ENCODE data around the gene DLL3. TPM values are rescaled to one million over a fixed set of nuclear protein-coding genes. Genes with fewer than 3 reads are reported as not detected.

DLL3 gene
- polyA plus RNA-seq, 1 donor from 2014 or later, result 35.5 TPM

GRCh38 chr19:39497701-39497995 lies 1.1 kb upstream of the DLL3 start:
- TF ChIP-seq TAF1 (IDR thresholded peaks at IDR 0.05; ENCODE audit: low read depth) (no peak), REST (IDR thresholded peaks at IDR 0.05; ENCODE audit: borderline replicate concordance) (no peak), CTCF (IDR thresholded peaks at IDR 0.05; ENCODE audit: poor library complexity, severe bottlenecking) (no peak), SMC3 (conservative IDR thresholded peaks at IDR 0.05; ENCODE audit: poor library complexity) (no peak), EP300 (conservative IDR thresholded peaks at IDR 0.05; ENCODE audit: poor library complexity, severe bottlenecking) (no peak), POLR2AphosphoS5 (IDR thresholded peaks at IDR 0.05) (no peak), RAD21 (conservative IDR thresholded peaks at IDR 0.05) (no peak), EZH2 (IDR thresholded peaks at IDR 0.05; ENCODE audit: borderline replicate concordance, insufficient read depth, low read length, poor library complexity, severe bottlenecking) (no peak), MXI1 (conservative IDR thresholded peaks at IDR 0.05; ENCODE audit: poor library complexity, severe bottlenecking) (no peak)
- Histone ChIP-seq H4K20me1 (ENCODE audit: insufficient read depth) (no peaks in the 10 kb centered on the region), H3K4me3 (ENCODE audit: low read length) (peak overlapping the region; percentile 54), H3K79me2 (replicated peaks; ENCODE audit: insufficient read depth, low read length) (peaks cover 5% of the 10 kb centered on the region), H3K4me2 (ENCODE audit: low read length) (no peak overlapping the region), H3K9me2 (ENCODE audit: insufficient read depth, low read length) (no peaks in the 10 kb centered on the region), H3K36me3 (ENCODE audit: insufficient read depth, low read length) (no peaks in the 10 kb centered on the region), H3K27me3 (ENCODE audit: insufficient read depth, low read depth, low read length) (peaks cover 10% of the 10 kb centered on the region), H3K27ac (ENCODE audit: low read length) (no peak overlapping the region), H2AFZ (ENCODE audit: low read depth, low read length) (no peak overlapping the region), H3K9ac (ENCODE audit: low read length) (peak overlapping the region; percentile 46), H3K9me3 (ENCODE audit: low read length) (no peaks in the 10 kb centered on the region), H3F3A (ENCODE audit: insufficient read depth, low read length, poor library complexity, severe bottlenecking) (no peaks in the 10 kb centered on the region)

- Histone ChIP-seq H2AFZ (ENCODE audit: low read depth, low read length) (peak overlapping the region; percentile 46), H3K27me3 (ENCODE audit: insufficient read depth, low read depth, low read length) (peaks cover 10% of the 10 kb centered on the region), H3K27ac (ENCODE audit: low read length) (peak overlapping the region; percentile 40)
Measured at GRCh38 chr19:39497996-39498797, 550 bp upstream of the DLL3 start.

More at GRCh38 chr19:39497996-39498797, 550 bp upstream of the DLL3 start:
- Histone ChIP-seq H3K4me2 (ENCODE audit: low read length) (no peak overlapping the region), H3K4me3 (ENCODE audit: low read length) (peak overlapping the region; percentile 54), H4K20me1 (ENCODE audit: insufficient read depth) (no peaks in the 10 kb centered on the region), H3K9me3 (ENCODE audit: low read length) (no peaks in the 10 kb centered on the region), H3K9ac (ENCODE audit: low read length) (peak overlapping the region; percentile 46), H3K79me2 (replicated peaks; ENCODE audit: insufficient read depth, low read length) (peaks cover 5% of the 10 kb centered on the region), H3K36me3 (ENCODE audit: insufficient read depth, low read length) (no peaks in the 10 kb centered on the region), H3F3A (ENCODE audit: insufficient read depth, low read length, poor library complexity, severe bottlenecking) (no peaks in the 10 kb centered on the region), H3K9me2 (ENCODE audit: insufficient read depth, low read length) (no peaks in the 10 kb centered on the region)
- TF ChIP-seq CTCF (IDR thresholded peaks at IDR 0.05; ENCODE audit: poor library complexity, severe bottlenecking) (peak; percentile 61), EP300 (conservative IDR thresholded peaks at IDR 0.05; ENCODE audit: poor library complexity, severe bottlenecking) (no peak), MXI1 (conservative IDR thresholded peaks at IDR 0.05; ENCODE audit: poor library complexity, severe bottlenecking) (peak; percentile 37), REST (IDR thresholded peaks at IDR 0.05; ENCODE audit: borderline replicate concordance) (no peak), EZH2 (IDR thresholded peaks at IDR 0.05; ENCODE audit: borderline replicate concordance, insufficient read depth, low read length, poor library complexity, severe bottlenecking) (no peak), RAD21 (conservative IDR thresholded peaks at IDR 0.05) (peak; percentile 54), SMC3 (conservative IDR thresholded peaks at IDR 0.05; ENCODE audit: poor library complexity) (peak; percentile 63), POLR2AphosphoS5 (IDR thresholded peaks at IDR 0.05) (no peak), TAF1 (IDR thresholded peaks at IDR 0.05; ENCODE audit: low read depth) (no peak)
